Measurements from ENCODE around the gene FAM3C. TPM values are rescaled to one million over a fixed set of nuclear protein-coding genes. Genes with fewer than 3 reads are reported as not detected.
"Not testable (repeated sequence)": the region's sequence is repeated elsewhere in the genome, so short reads cannot be mapped to it uniquely, and the experiment has no call there.

FAM3C gene
- total and polyA plus RNA-seq, 2 donors = 10.3 to 35.1 TPM

GRCh38 chr7:121323515-121324302, 72.4 kb downstream of the FAM3C start:
- Histone ChIP-seq H3K36me3 (ENCODE audit: control insufficient read depth in 2 of 2, insufficient read depth in 2 of 2, low read length in 1 of 2) (no peaks in the 10 kb centered on the region), H3K4me1 (ENCODE audit: control insufficient read depth in 2 of 2, insufficient read depth in 2 of 2, low read length in 2 of 2) (no peaks in the 10 kb centered on the region), H3K27me3 (ENCODE audit: control insufficient read depth in 2 of 2, insufficient read depth in 1 of 2, low read length in 1 of 2) (peaks cover 14 to 34% of the 10 kb centered on the region in 2 donors), H3K9me3 (ENCODE audit: control insufficient read depth in 2 of 2, insufficient read depth in 1 of 2, low read length in 1 of 2) (no peaks in the 10 kb centered on the region), H3K4me3 (ENCODE audit: low read length in 2 of 2) (no peak overlapping the region), H3K27ac (ENCODE audit: low read depth in 1 of 2, low read length in 1 of 2) (no peak overlapping the region)
- 84% methylated on average over 5 of the region's 5 CpGs for WGBS
- no peak for DNase-seq (ENCODE audit: low read depth in 6 of 9, low spot score in 9 of 9)

GRCh38 chr7:121322460-121322859, 73.6 kb downstream of the FAM3C start:
- 88% methylated on average over 3 of the region's 3 CpGs for WGBS

GRCh38 chr7:121315170-121315569, 80.9 kb downstream of the FAM3C start:
- H3K36me3 ChIP-seq (ENCODE audit: control insufficient read depth in 2 of 2, insufficient read depth in 2 of 2, low read length in 1 of 2) = not testable (repeated sequence)
- WGBS = 92% methylated on average over 3 of the region's 3 CpGs

More at GRCh38 chr7:121322460-121322859, 73.6 kb downstream of the FAM3C start:
- Histone ChIP-seq H3K36me3 (ENCODE audit: control insufficient read depth in 2 of 2, insufficient read depth in 2 of 2, low read length in 1 of 2) (no peaks in the 10 kb centered on the region), H3K27ac (ENCODE audit: low read depth in 1 of 2, low read length in 1 of 2) (no peak overlapping the region), H3K4me3 (ENCODE audit: low read length in 2 of 2) (no peak overlapping the region), H3K4me1 (ENCODE audit: control insufficient read depth in 2 of 2, insufficient read depth in 2 of 2, low read length in 2 of 2) (no peaks in the 10 kb centered on the region), H3K27me3 (ENCODE audit: control insufficient read depth in 2 of 2, insufficient read depth in 1 of 2, low read length in 1 of 2) (peaks cover 3 to 22% of the 10 kb centered on the region in 2 donors), H3K9me3 (ENCODE audit: control insufficient read depth in 2 of 2, insufficient read depth in 1 of 2, low read length in 1 of 2) (no peaks in the 10 kb centered on the region)
- no peak for DNase-seq (ENCODE audit: low read depth in 6 of 9, low spot score in 9 of 9)

GRCh38 chr7:121313793-121314676, 82.1 kb downstream of the FAM3C start:
- H3K27ac ChIP-seq (ENCODE audit: low read depth in 1 of 2, low read length in 1 of 2) = no peak overlapping the region
- H3K4me1 ChIP-seq (ENCODE audit: control insufficient read depth in 2 of 2, insufficient read depth in 2 of 2, low read length in 2 of 2) = no peaks in the 10 kb centered on the region
- no peak for DNase-seq (ENCODE audit: low read depth in 6 of 9, low spot score in 9 of 9)
- no peak overlapping the region for H3K4me3 ChIP-seq (ENCODE audit: low read length in 2 of 2)
- WGBS = 77% methylated on average over 9 of the region's 9 CpGs
- no peaks in the 10 kb centered on the region for H3K27me3 ChIP-seq (ENCODE audit: control insufficient read depth in 2 of 2, insufficient read depth in 1 of 2, low read length in 1 of 2)
- H3K36me3 ChIP-seq (ENCODE audit: control insufficient read depth in 2 of 2, insufficient read depth in 2 of 2, low read length in 1 of 2) = no peaks in the 10 kb centered on the region
- no peaks in the 10 kb centered on the region for H3K9me3 ChIP-seq (ENCODE audit: control insufficient read depth in 2 of 2, insufficient read depth in 1 of 2, low read length in 1 of 2)

More at GRCh38 chr7:121315170-121315569, 80.9 kb downstream of the FAM3C start:
- H3K9me3 ChIP-seq (ENCODE audit: control insufficient read depth in 2 of 2, insufficient read depth in 1 of 2, low read length in 1 of 2); H3K4me3 ChIP-seq (ENCODE audit: low read length in 2 of 2); H3K4me1 ChIP-seq (ENCODE audit: control insufficient read depth in 2 of 2, insufficient read depth in 2 of 2, low read length in 2 of 2); H3K27me3 ChIP-seq (ENCODE audit: control insufficient read depth in 2 of 2, insufficient read depth in 1 of 2, low read length in 1 of 2); H3K27ac ChIP-seq (ENCODE audit: low read depth in 1 of 2, low read length in 1 of 2); DNase-seq (ENCODE audit: low read depth in 6 of 9, low spot score in 9 of 9): not testable (repeated sequence)

- Histone ChIP-seq H3K27me3 (ENCODE audit: control insufficient read depth in 2 of 2, insufficient read depth in 1 of 2, low read length in 1 of 2) (no peaks in the 10 kb centered on the region), H3K9me3 (ENCODE audit: control insufficient read depth in 2 of 2, insufficient read depth in 1 of 2, low read length in 1 of 2) (no peaks in the 10 kb centered on the region), H3K4me3 (ENCODE audit: low read length in 2 of 2) (no peak overlapping the region), H3K36me3 (ENCODE audit: control insufficient read depth in 2 of 2, insufficient read depth in 2 of 2, low read length in 1 of 2) (no peaks in the 10 kb centered on the region), H3K27ac (ENCODE audit: low read depth in 1 of 2, low read length in 1 of 2) (no peak overlapping the region), H3K4me1 (ENCODE audit: control insufficient read depth in 2 of 2, insufficient read depth in 2 of 2, low read length in 2 of 2) (no peaks in the 10 kb centered on the region)
- WGBS = 87% methylated on average over 3 of the region's 3 CpGs
- no peak for DNase-seq (ENCODE audit: low read depth in 6 of 9, low spot score in 9 of 9)
Measured at GRCh38 chr7:121313220-121313792, 82.8 kb downstream of the FAM3C start.

GRCh38 chr7:121307021-121307574, 89.0 kb downstream of the FAM3C start:
- no peak for DNase-seq (ENCODE audit: low read depth in 6 of 9, low spot score in 9 of 9)
- Histone ChIP-seq H3K27me3 (ENCODE audit: control insufficient read depth in 2 of 2, insufficient read depth in 1 of 2, low read length in 1 of 2) (no peaks in the 10 kb centered on the region), H3K9me3 (ENCODE audit: control insufficient read depth in 2 of 2, insufficient read depth in 1 of 2, low read length in 1 of 2) (no peaks in the 10 kb centered on the region), H3K4me3 (ENCODE audit: low read length in 2 of 2) (no peak overlapping the region), H3K36me3 (ENCODE audit: control insufficient read depth in 2 of 2, insufficient read depth in 2 of 2, low read length in 1 of 2) (no peaks in the 10 kb centered on the region), H3K4me1 (ENCODE audit: control insufficient read depth in 2 of 2, insufficient read depth in 2 of 2, low read length in 2 of 2) (no peaks in the 10 kb centered on the region), H3K27ac (ENCODE audit: low read depth in 1 of 2, low read length in 1 of 2) (no peak overlapping the region)
- 69% methylated on average over 4 of the region's 4 CpGs for WGBS

GRCh38 chr7:121306565-121306964, 89.5 kb downstream of the FAM3C start:
- Histone ChIP-seq H3K9me3 (ENCODE audit: control insufficient read depth in 2 of 2, insufficient read depth in 1 of 2, low read length in 1 of 2) (no peaks in the 10 kb centered on the region), H3K36me3 (ENCODE audit: control insufficient read depth in 2 of 2, insufficient read depth in 2 of 2, low read length in 1 of 2) (no peaks in the 10 kb centered on the region), H3K4me3 (ENCODE audit: low read length in 2 of 2) (no peak overlapping the region), H3K27ac (ENCODE audit: low read depth in 1 of 2, low read length in 1 of 2) (no peak overlapping the region), H3K27me3 (ENCODE audit: control insufficient read depth in 2 of 2, insufficient read depth in 1 of 2, low read length in 1 of 2) (no peaks in the 10 kb centered on the region), H3K4me1 (ENCODE audit: control insufficient read depth in 2 of 2, insufficient read depth in 2 of 2, low read length in 2 of 2) (no peaks in the 10 kb centered on the region)
- DNase-seq (ENCODE audit: low read depth in 6 of 9, low spot score in 9 of 9) = no peak
- 66% methylated on average over 3 of the region's 3 CpGs for WGBS

- no peak for DNase-seq (ENCODE audit: low read depth in 6 of 9, low spot score in 9 of 9)
- WGBS = 85% methylated on average over 3 of the region's 3 CpGs
- H3K36me3 ChIP-seq (ENCODE audit: control insufficient read depth in 2 of 2, insufficient read depth in 2 of 2, low read length in 1 of 2) = no peaks in the 10 kb centered on the region
Measured at GRCh38 chr7:121305109-121305508, 91.0 kb downstream of the FAM3C start.

More at GRCh38 chr7:121305109-121305508, 91.0 kb downstream of the FAM3C start:
- Histone ChIP-seq H3K4me3 (ENCODE audit: low read length in 2 of 2) (no peak overlapping the region), H3K4me1 (ENCODE audit: control insufficient read depth in 2 of 2, insufficient read depth in 2 of 2, low read length in 2 of 2) (no peaks in the 10 kb centered on the region), H3K27me3 (ENCODE audit: control insufficient read depth in 2 of 2, insufficient read depth in 1 of 2, low read length in 1 of 2) (no peaks in the 10 kb centered on the region), H3K9me3 (ENCODE audit: control insufficient read depth in 2 of 2, insufficient read depth in 1 of 2, low read length in 1 of 2) (no peaks in the 10 kb centered on the region), H3K27ac (ENCODE audit: low read depth in 1 of 2, low read length in 1 of 2) (no peak overlapping the region)

Measured in thymus (tissue), 11 donors.